Natural killer cell (primary cell): ENCODE results near the gene TBC1D26. TPM values are rescaled to one million over a fixed set of nuclear protein-coding genes. Genes with fewer than 3 reads are reported as not detected.
A peak's percentile ranks its signal among the peaks of the same experiment; 100 is the strongest.
"Not testable (repeated sequence)": the region's sequence is repeated elsewhere in the genome, so short reads cannot be mapped to it uniquely, and the experiment has no call there.

Experiments
- ATAC-seq, 3 donors: fragments of 150-1000 bp in 2 of 3; fragments of 200-7000 bp in 1 of 3; cut with Tn5 transposase; 1 replicate in 1 of 3; 2 replicates in 2 of 3; pipeline ENCODE4 v1.10.0; 2021; ENCODE audit warnings: mild to moderate bottlenecking in 2 of 3, moderate library complexity in 2 of 3
- DNase-seq, 2 donors: peaks; one replicate each; pipeline versions ENCODE4 v3.0.0 to v3.0.0-alpha.2; 2013 to 2021; ENCODE audit warnings: mixed read lengths in 1 of 2
- H3K27ac ChIP-seq: one replicate; pipeline ENCODE4 v1.5.1; 2013; ENCODE audit warnings: mild to moderate bottlenecking, low read length
- H3K27me3 ChIP-seq: one replicate; pipeline ENCODE4 v1.6.1; 2013; ENCODE audit warnings: low read length; ENCODE audit not compliant: control insufficient read depth, insufficient read depth
- H3K36me3 ChIP-seq: one replicate; pipeline ENCODE4 v1.6.1; 2013; ENCODE audit warnings: low read length; ENCODE audit not compliant: control insufficient read depth, insufficient read depth
- H3K4me1 ChIP-seq: one replicate; pipeline ENCODE4 v1.6.1; 2013; ENCODE audit warnings: low read length; ENCODE audit not compliant: control insufficient read depth, insufficient read depth
- H3K4me3 ChIP-seq: one replicate; pipeline ENCODE4 v1.5.1; 2013; ENCODE audit warnings: low read length
- H3K9me3 ChIP-seq: one replicate; pipeline ENCODE4 v1.6.1; 2013; ENCODE audit warnings: low read length; ENCODE audit not compliant: control insufficient read depth, insufficient read depth
- H3K27ac Mint-ChIP-seq, 2 donors: one replicate each; pipeline ENCODE4 v1.8.0; 2022; ENCODE audit warnings: mild to moderate bottlenecking in 2 of 2, mixed read lengths in 2 of 2, moderate library complexity in 1 of 2
- H3K27me3 Mint-ChIP-seq, 2 donors: one replicate each; pipeline ENCODE4 v1.8.0; 2022; ENCODE audit warnings: low read depth in 2 of 2, mixed read lengths in 2 of 2
- H3K36me3 Mint-ChIP-seq: one replicate; pipeline ENCODE4 v1.8.0; 2022; ENCODE audit warnings: mixed read lengths
- H3K4me1 Mint-ChIP-seq, 2 donors: one replicate each; pipeline ENCODE4 v1.8.0; 2022; ENCODE audit warnings: mixed read lengths in 2 of 2
- H3K4me3 Mint-ChIP-seq: one replicate; pipeline ENCODE4 v1.8.0; 2022; ENCODE audit warnings: mild to moderate bottlenecking, moderate library complexity, mixed read lengths
- H3K9me3 Mint-ChIP-seq, 2 donors: one replicate each; pipeline ENCODE4 v1.8.0; 2022; ENCODE audit warnings: mixed read lengths in 2 of 2
- WGBS: methylation state at CpG from one replicate; pipeline ENCODE4 v1.1.7; 2013; ENCODE audit warnings: missing lambda C conversion rate; ENCODE audit not compliant: insufficient coverage; 5-methylcytosine and 5-hydroxymethylcytosine counted together
- intact Hi-C: fragments of 100-400 bp; cut with micrococcal nuclease; formaldehyde crosslinking; loops from one replicate; pipeline ENCODE4 v1.14.2; 2022
- total RNA-seq, 4 donors: library from RNA; stranded (reverse); fragments of 120-200 nt in 1 of 4; gene quantifications; one replicate each; pipeline versions ENCODE4 v1.2.3 to v1.2.4, GENCODE V29; 2013 to 2022

Gene TBC1D26
- not detected for total RNA-seq
- total RNA-seq (2013) = 0.05 TPM

DNA sequence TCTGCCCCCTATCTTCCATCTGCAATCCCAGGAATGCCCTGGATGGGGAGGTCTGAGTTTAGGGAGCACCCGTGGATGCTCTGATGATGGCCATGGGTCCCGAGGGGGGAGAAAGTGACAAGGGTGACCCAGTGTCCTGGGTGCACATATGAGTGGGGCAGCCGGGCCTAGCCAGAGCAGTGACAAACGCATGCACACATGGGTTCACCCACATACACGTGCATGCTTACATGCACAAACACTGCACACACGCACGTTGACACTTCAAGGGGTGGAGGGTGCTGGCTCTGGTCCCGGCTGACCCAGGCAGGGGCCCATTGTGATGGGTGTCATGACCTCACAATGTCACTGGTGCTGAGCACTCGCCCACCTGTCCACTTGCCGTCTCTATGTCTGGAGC is at the start of gene TBC1D26:
TSS of gene TBC1D26 (plus strand) at position 384 of the 400 bp plus-strand sequence. CDS start 3,066 bp downstream, outside the sequence.
- H3K36me3 ChIP-seq, H3K4me1 Mint-ChIP-seq, H3K4me1 ChIP-seq, H3K4me3 Mint-ChIP-seq, intact Hi-C loops, H3K9me3 Mint-ChIP-seq, H3K27me3 ChIP-seq, H3K27me3 Mint-ChIP-seq, H3K36me3 Mint-ChIP-seq, H3K27ac Mint-ChIP-seq, DNase-seq, H3K9me3 ChIP-seq, H3K27ac ChIP-seq, H3K4me3 ChIP-seq, ATAC-seq: not testable (repeated sequence)
- 94% methylated on average over 8 of the region's 10 CpGs for WGBS

DNA sequence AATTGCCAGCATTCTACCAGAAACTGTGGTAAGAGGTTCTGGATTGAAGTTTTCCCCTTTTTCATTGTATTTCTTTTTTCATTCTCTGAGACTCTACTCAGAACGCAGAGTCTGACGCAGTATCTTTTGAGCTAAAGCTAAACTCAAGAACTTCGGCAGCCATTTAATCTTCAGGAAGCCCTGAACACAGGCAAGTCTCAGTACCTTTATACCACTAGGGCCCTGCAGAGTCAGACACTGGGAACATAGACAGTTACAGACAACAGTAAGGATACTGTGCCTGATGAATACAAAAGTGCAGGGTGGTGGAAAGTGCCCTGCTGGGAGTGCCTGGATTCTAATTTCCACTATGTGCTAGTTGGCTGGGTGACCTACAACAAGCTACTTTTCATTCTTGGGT is 48.9 kb upstream of the TBC1D26 start:
- Mint-ChIP-seq H3K4me3 (peak overlapping the region; percentile 95), H3K4me1 (peaks cover 10 to 18% of the 10 kb centered on the region in 2 donors)
- 97% methylated on average over 3 of the region's 3 CpGs for WGBS
- H3K9me3 Mint-ChIP-seq, H3K4me1 ChIP-seq, H3K27me3 Mint-ChIP-seq, H3K4me3 ChIP-seq, H3K27me3 ChIP-seq, ATAC-seq, H3K9me3 ChIP-seq, H3K36me3 Mint-ChIP-seq, H3K27ac ChIP-seq, H3K27ac Mint-ChIP-seq, intact Hi-C loops, H3K36me3 ChIP-seq: not testable (repeated sequence)
- peak in 1 of 2 donors; percentile 20 for DNase-seq

DNA sequence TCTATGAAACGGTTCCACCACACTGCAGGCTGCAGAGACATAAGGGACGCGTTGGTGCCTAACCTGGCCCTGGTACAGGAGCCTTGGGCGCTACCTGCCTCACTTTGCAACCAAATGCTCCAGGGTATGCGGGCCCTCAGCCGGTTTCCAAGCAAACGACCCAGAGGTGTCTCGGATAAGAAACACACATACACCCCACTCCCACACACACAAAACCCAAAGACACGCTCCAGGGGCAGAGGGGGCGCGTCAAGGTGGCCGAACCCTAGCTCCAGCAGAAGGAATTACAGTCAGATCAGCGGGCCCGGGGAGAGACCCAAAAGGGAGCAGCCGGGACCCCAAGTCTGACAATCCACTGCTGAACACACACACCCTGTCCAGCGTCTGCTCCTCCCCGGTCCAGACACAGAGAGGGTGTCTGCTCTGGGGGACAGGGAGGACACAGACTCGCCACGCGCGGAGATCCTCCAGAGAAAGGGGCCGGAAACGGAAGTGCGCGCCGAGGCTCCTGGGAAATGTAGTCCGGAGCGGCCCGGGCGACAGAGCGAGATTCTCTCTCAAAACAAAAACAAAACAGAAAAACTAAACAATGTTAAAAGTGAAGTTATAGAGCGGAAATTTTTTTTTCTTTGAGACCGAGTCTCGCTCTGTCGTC is 48.1 kb upstream of the TBC1D26 start, which contains the start of gene TRIM16:
TSS of gene TRIM16 (minus strand) at position 488 of the 655 bp plus-strand sequence. CDS start 32,702 bp downstream, outside the sequence.
- Mint-ChIP-seq H3K4me3 (peak within 1 kb of the TSS; percentile 95), H3K4me1 (peaks cover 10 to 18% of the 10 kb centered on the region in 2 donors), H3K27ac (peak within 1 kb of the TSS; percentile 87 to 89)
- Histone ChIP-seq H3K4me3 (peak within 1 kb of the TSS; percentile 63), H3K27ac (peak within 1 kb of the TSS; percentile 61)
- intact Hi-C loops = loop anchor here (2.0 kb wide), 1 partner anchor 15 kb away; the partner anchor contains the start of gene ZNF286A
- H3K36me3 ChIP-seq, H3K9me3 Mint-ChIP-seq, H3K9me3 ChIP-seq, H3K27me3 Mint-ChIP-seq, H3K4me1 ChIP-seq, H3K27me3 ChIP-seq, H3K36me3 Mint-ChIP-seq: not testable (repeated sequence)
- 2% methylated on average over 16 of the region's 35 CpGs for WGBS
- DNase-seq (peak; percentile 75 to 86), ATAC-seq (peak; percentile 93 to 99 (median 99))

DNA sequence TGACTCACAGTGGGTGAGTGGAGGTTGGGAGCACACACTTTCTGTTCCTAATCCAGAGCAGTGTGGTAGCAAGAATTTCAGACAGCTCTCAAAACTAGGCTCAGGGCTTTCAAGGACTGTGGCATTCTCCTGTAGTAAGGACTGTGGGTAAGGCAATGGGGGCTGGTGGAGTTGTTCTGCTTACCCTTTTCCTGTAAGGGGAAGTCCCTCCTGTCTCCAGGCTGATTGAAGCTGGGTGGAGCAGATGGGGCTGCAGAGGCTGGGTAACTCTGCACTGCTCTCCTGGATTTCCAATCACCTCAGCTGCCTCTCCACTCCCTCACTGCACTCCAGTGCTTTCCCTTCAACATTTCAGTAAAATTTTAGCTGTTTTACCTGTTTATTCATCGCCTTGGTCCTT is 44.6 kb upstream of the TBC1D26 start:
- H3K36me3 ChIP-seq, H3K27me3 ChIP-seq, DNase-seq, H3K4me3 ChIP-seq, H3K4me1 ChIP-seq, H3K27ac ChIP-seq, ATAC-seq, H3K4me3 Mint-ChIP-seq, H3K27ac Mint-ChIP-seq, H3K9me3 ChIP-seq, H3K9me3 Mint-ChIP-seq, H3K27me3 Mint-ChIP-seq, intact Hi-C loops, H3K36me3 Mint-ChIP-seq: not testable (repeated sequence)
- WGBS = no CpG with 5 or more reads among the region's 1 CpG
- peaks cover 10 to 18% of the 10 kb centered on the region in 2 donors for H3K4me1 Mint-ChIP-seq

DNA sequence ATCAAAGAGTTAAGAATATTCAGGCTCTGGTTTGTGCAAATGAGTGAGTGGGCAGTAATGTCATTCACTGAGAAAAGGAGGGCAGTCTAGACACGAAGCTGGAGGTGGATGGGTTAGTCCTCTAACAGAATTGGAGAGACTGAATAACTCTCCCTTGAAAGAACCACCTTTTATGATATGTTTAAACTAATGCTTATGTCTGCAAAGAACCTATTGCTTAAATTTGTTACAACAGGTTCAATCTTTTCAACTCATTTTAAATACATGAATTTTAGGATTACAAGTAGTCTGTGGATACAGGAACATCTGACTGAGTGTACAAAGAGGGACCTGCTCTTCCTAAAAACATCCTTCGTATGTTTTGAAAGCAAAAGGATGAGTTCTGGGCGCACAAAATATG is 33.1 kb upstream of the TBC1D26 start:
- H3K27ac ChIP-seq = peak overlapping the region; percentile 74
- H3K36me3 ChIP-seq, H3K9me3 ChIP-seq, H3K27me3 Mint-ChIP-seq, H3K4me1 ChIP-seq, ATAC-seq, H3K36me3 Mint-ChIP-seq, H3K27me3 ChIP-seq, H3K9me3 Mint-ChIP-seq: not testable (repeated sequence)
- Mint-ChIP-seq H3K4me3 (peak overlapping the region; percentile 99), H3K27ac (peak overlapping the region; percentile 93 to 94), H3K4me1 (peaks cover 10 to 11% of the 10 kb centered on the region in 2 donors)
- intact Hi-C loops = loop anchor here (2.0 kb wide), 1 partner anchor 14 kb away; the partner anchor contains the start of gene TRIM16
- peak in 1 of 2 donors; percentile 21 for DNase-seq
- WGBS = no CpG with 5 or more reads among the region's 3 CpGs
- H3K4me3 ChIP-seq = peak overlapping the region; percentile 55

DNA sequence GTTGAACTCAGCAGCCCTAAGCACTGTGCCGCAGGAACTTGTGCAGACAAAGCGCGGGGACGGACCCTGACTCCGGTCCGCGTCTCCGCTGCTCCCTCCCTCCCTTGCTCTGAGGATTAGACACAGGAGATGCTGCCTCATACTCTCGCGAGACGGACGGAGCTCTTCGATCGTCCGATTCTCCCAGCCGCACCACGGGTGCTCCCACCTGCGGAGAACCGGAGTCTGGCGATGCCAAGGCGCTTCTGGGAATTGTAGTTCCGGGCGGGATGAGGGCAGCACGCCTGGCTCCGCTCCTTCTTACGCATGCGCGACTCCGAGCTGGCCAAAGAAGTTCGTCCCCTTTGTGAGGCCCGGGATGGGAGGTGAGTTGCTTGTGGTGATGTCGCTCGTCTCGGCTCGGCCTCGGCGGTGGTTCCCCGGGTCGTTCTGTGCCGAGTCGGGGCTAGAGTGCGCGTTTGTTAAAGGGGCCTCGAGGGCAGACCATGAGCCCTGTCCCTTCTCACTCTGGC is 32.6 kb upstream of the TBC1D26 start, which contains the start of gene ZNF286A:
TSS of gene ZNF286A (plus strand) at position 340 of the 512 bp plus-strand sequence. CDS start 578 bp downstream, outside the sequence.
- peak within 1 kb of the TSS; percentile 74 for H3K27ac ChIP-seq
- H3K9me3 ChIP-seq, H3K36me3 Mint-ChIP-seq, H3K27me3 ChIP-seq, H3K9me3 Mint-ChIP-seq, H3K36me3 ChIP-seq, H3K4me1 ChIP-seq, H3K27me3 Mint-ChIP-seq: not testable (repeated sequence)
- Mint-ChIP-seq H3K4me1 (peaks cover 10 to 11% of the 10 kb centered on the region in 2 donors), H3K27ac (peak within 1 kb of the TSS; percentile 93 to 94), H3K4me3 (peak within 1 kb of the TSS; percentile 99)
- WGBS = under 1% methylated on average over 37 of the region's 44 CpGs
- DNase-seq = peak; percentile 75 to 99
- peak; percentile 85 to 92 (median 90) for ATAC-seq
- intact Hi-C loops = loop anchor here (2.0 kb wide), 1 partner anchor 15 kb away; the partner anchor contains the start of gene TRIM16
- peak within 1 kb of the TSS; percentile 55 for H3K4me3 ChIP-seq

DNA sequence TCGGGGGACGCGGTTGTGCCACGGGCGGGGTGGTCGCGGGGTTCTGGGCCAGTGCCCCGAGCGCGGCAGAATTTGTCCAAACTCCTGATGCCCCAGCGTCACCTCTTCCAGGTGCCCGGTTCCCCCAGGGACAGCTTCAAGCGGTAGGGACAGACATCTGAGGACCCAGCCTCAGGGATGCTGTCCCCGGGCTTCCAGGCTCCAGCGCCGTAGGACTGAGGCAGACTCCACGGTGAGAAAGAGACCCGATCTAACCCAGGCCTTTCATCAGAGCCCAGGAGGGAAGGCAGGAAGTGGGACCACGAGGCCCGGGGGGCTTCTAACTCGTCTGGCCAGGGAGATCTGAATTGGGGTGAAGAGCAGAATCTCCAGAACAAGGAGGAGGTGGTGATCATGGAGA is 32.1 kb upstream of the TBC1D26 start:
- 0% methylated on average over 7 of the region's 21 CpGs for WGBS
- Mint-ChIP-seq H3K4me1 (peaks cover 10 to 11% of the 10 kb centered on the region in 2 donors), H3K4me3 (peak overlapping the region; percentile 99), H3K27ac (peak overlapping the region; percentile 93 to 94)
- H3K9me3 Mint-ChIP-seq, H3K27me3 Mint-ChIP-seq, H3K36me3 ChIP-seq, H3K4me1 ChIP-seq, H3K27me3 ChIP-seq, H3K36me3 Mint-ChIP-seq, H3K9me3 ChIP-seq: not testable (repeated sequence)
- Histone ChIP-seq H3K27ac (peak overlapping the region; percentile 74), H3K4me3 (peak overlapping the region; percentile 55)
- ATAC-seq (peak in 2 of 3 donors; percentile 8 to 16), DNase-seq (peak in 1 of 2 donors; percentile 15)
- intact Hi-C loops = loop anchor here (2.0 kb wide), 1 partner anchor 15 kb away; the partner anchor contains the start of gene TRIM16
